Germinal center (tissue), 1 donor: ENCODE results near the gene XKR7.
A peak's percentile ranks its signal among the peaks of the same experiment; 100 is the strongest.
"Not testable (repeated sequence)": the region's sequence is repeated elsewhere in the genome, so short reads cannot be mapped to it uniquely, and the experiment has no call there.

Experiments
- DNase-seq: peaks from one replicate; pipeline ENCODE4 v3.0.0; 2012; ENCODE audit warnings: mixed read lengths, low spot score

Gene XKR7

GRCh38 chr20:31967830-31968249, at the start of gene XKR7:
TSS of gene XKR7 (plus strand) at chr20:31968151. CDS start at chr20:31968176, 25 bp downstream.
- peak; percentile 49 for DNase-seq

- DNase-seq = no peak
These were observed 49.4 kb upstream of the XKR7 start for GRCh38 chr20:31918466-31919105.

GRCh38 chr20:31919410-31920155, 48.4 kb upstream of the XKR7 start:
- DNase-seq = no peak

GRCh38 chr20:31920275-31920855, 47.6 kb upstream of the XKR7 start:
- DNase-seq = no peak

GRCh38 chr20:31921480-31921879, 46.5 kb upstream of the XKR7 start:
- DNase-seq = not testable (repeated sequence)

GRCh38 chr20:31922181-31922580, 45.8 kb upstream of the XKR7 start:
- DNase-seq = no peak

- no peak for DNase-seq
These were observed 45.4 kb upstream of the XKR7 start for GRCh38 chr20:31922588-31922987.

GRCh38 chr20:31923388-31924331, 44.3 kb upstream of the XKR7 start:
- peak; percentile 20 for DNase-seq

GRCh38 chr20:31924561-31924960, 43.4 kb upstream of the XKR7 start:
- DNase-seq = no peak

GRCh38 chr20:31925631-31926030, 42.3 kb upstream of the XKR7 start:
- DNase-seq = no peak

GRCh38 chr20:31926493-31926892, 41.5 kb upstream of the XKR7 start:
- DNase-seq = no peak

- no peak for DNase-seq
These were observed 40.3 kb upstream of the XKR7 start for GRCh38 chr20:31927627-31928159.

- not testable (repeated sequence) for DNase-seq
These were observed 38.3 kb upstream of the XKR7 start for GRCh38 chr20:31929631-31930030.

GRCh38 chr20:31930779-31931178, 37.2 kb upstream of the XKR7 start:
- no peak for DNase-seq

- no peak for DNase-seq
These were observed 34.3 kb upstream of the XKR7 start for GRCh38 chr20:31933698-31934097.

GRCh38 chr20:31934491-31934890, 33.5 kb upstream of the XKR7 start:
- DNase-seq = no peak

GRCh38 chr20:31934968-31935764, 32.8 kb upstream of the XKR7 start:
- no peak for DNase-seq

GRCh38 chr20:31936420-31936819, 31.5 kb upstream of the XKR7 start:
- no peak for DNase-seq

GRCh38 chr20:31937820-31938219, 30.1 kb upstream of the XKR7 start:
- DNase-seq = no peak

GRCh38 chr20:31939661-31940060, 28.3 kb upstream of the XKR7 start:
- no peak for DNase-seq

GRCh38 chr20:31943052-31943471, 24.9 kb upstream of the XKR7 start:
- DNase-seq = no peak
